ENCODE measurements around the gene CHST15.

CHST15 gene

GRCh38 chr10:123964953-123965352, 128.4 kb downstream of the CHST15 start:
- no peak for DNase-seq (ENCODE audit: low read depth)

- no peak for DNase-seq (ENCODE audit: low read depth)
Measured at GRCh38 chr10:123962756-123963530, 130.5 kb downstream of the CHST15 start.

- no peak for DNase-seq (ENCODE audit: low read depth)
Measured at GRCh38 chr10:123958241-123958640, 135.2 kb downstream of the CHST15 start.
